Measurements from ENCODE around the gene TRHDE.

GRCh38 chr12:72323881-72324280 lies 51.7 kb downstream of the TRHDE start:
- TF ChIP-seq SIX5 (IDR thresholded peaks at IDR 0.05; ENCODE audit: borderline replicate concordance in 1 of 2, insufficient read depth in 1 of 2, low read depth in 1 of 2, low read length in 2 of 2) (no peak), HINFP (tag; conservative IDR thresholded peaks at IDR 0.05; ENCODE audit: low read depth) (no peak), SAFB2 (IDR thresholded peaks at IDR 0.05; ENCODE audit: borderline replicate concordance, low read depth, low read length, severe bottlenecking) (no peak), PBX2 (CRISPR knock-in tag; IDR thresholded peaks at IDR 0.05; ENCODE audit: low read depth) (no peak), PBX2 (tag; conservative IDR thresholded peaks at IDR 0.05; ENCODE audit: low read depth) (no peak), POLR2AphosphoS5 (IDR thresholded peaks at IDR 0.05; ENCODE audit: control insufficient read depth, insufficient read depth, low read depth, low read length) (no peak), JUND (IDR thresholded peaks at IDR 0.05; ENCODE audit: borderline replicate concordance, low read depth, low read length) (no peak), JUND (tag; IDR thresholded peaks at IDR 0.05; ENCODE audit: borderline replicate concordance, low read depth, low read length) (no peak), ZNF146 (CRISPR knock-in tag; IDR thresholded peaks at IDR 0.05; ENCODE audit: unreplicated experiment) (no peak), POLR2A (conservative IDR thresholded peaks at IDR 0.05) (no peak), CTCF (IDR thresholded peaks at IDR 0.05 in 2 of 3, conservative IDR thresholded peaks at IDR 0.05 in 1 of 3; ENCODE audit: insufficient read depth in 2 of 3, low read depth in 1 of 3, low read length in 3 of 3) (no peak), SMARCC2 (IDR thresholded peaks at IDR 0.05; ENCODE audit: low read depth) (no peak), CEBPG (CRISPR knock-in tag; IDR thresholded peaks at IDR 0.05) (no peak), CEBPG (tag; conservative IDR thresholded peaks at IDR 0.05 in 1 of 2, IDR thresholded peaks at IDR 0.05 in 1 of 2) (no peak), SREBF1 (IDR thresholded peaks at IDR 0.05; ENCODE audit: borderline replicate concordance, low read depth, low read length) (no peak), HMG20A (CRISPR knock-in tag; conservative IDR thresholded peaks at IDR 0.05) (no peak)
